Neural cell (in vitro differentiated cells): ENCODE data around the gene KLHDC1. TPM values are rescaled to one million over a fixed set of nuclear protein-coding genes. Genes with fewer than 3 reads are reported as not detected.
"Not testable (repeated sequence)": the region's sequence is repeated elsewhere in the genome, so short reads cannot be mapped to it uniquely, and the experiment has no call there.

Experiments used
- H2AFZ ChIP-seq: fragments of 200-600, 300-800 bp; sonication (generic), shearing (Covaris generic); 2 replicates; pipeline ENCODE4 v1.6.0; 2014; ENCODE audit warnings: low read depth, mild to moderate bottlenecking, antibody characterized with exemption, low read length, moderate library complexity
- H3F3A ChIP-seq: fragments of 200-600 bp; shearing (Covaris generic); 2 replicates; pipeline ENCODE4 v1.6.1; 2016; ENCODE audit warnings: mild to moderate bottlenecking, moderate library complexity, mixed read lengths, antibody characterized with exemption, low read length; ENCODE audit not compliant: insufficient read depth, poor library complexity, severe bottlenecking
- H3K27ac ChIP-seq: fragments of 200-600, 300-800 bp; sonication (generic), shearing (Covaris generic); 2 replicates; pipeline ENCODE4 v1.5.1; 2014; ENCODE audit warnings: mild to moderate bottlenecking, low read length, moderate library complexity
- H3K27me3 ChIP-seq: fragments of 300-800, 200-600 bp; sonication (generic), shearing (Covaris generic); 2 replicates; pipeline ENCODE4 v1.6.0; 2014; ENCODE audit warnings: mild to moderate bottlenecking, low read depth, low read length, moderate library complexity; ENCODE audit not compliant: insufficient read depth
- H3K36me3 ChIP-seq: fragments of 300-800, 200-600 bp; sonication (generic), shearing (Covaris generic); 2 replicates; pipeline ENCODE4 v1.5.1; 2014; ENCODE audit warnings: mild to moderate bottlenecking, antibody characterized with exemption, low read length, moderate library complexity; ENCODE audit not compliant: insufficient read depth
- H3K4me2 ChIP-seq: fragments of 300-800, 200-600 bp; sonication (generic), shearing (Covaris generic); 2 replicates; pipeline ENCODE4 v1.6.0; 2014; ENCODE audit warnings: mild to moderate bottlenecking, low read length
- H3K4me3 ChIP-seq: fragments of 300-800, 200-600 bp; sonication (generic), shearing (Covaris generic); 2 replicates; pipeline ENCODE4 v1.5.1; 2014; ENCODE audit warnings: mild to moderate bottlenecking, low read length, moderate library complexity
- H3K79me2 ChIP-seq: fragments of 200-600 bp; shearing (Covaris generic); replicated peaks from 2 replicates; pipeline ENCODE4 v1.6.0; 2014; ENCODE audit warnings: mild to moderate bottlenecking, low read length, moderate library complexity; ENCODE audit not compliant: insufficient read depth
- H3K9ac ChIP-seq: fragments of 300-800, 200-600 bp; sonication (generic), shearing (Covaris generic); 2 replicates; pipeline ENCODE4 v1.6.1; 2016; ENCODE audit warnings: mild to moderate bottlenecking, low read length, mixed read lengths
- H3K9me2 ChIP-seq: fragments of 200-600 bp; shearing (Covaris generic); 2 replicates; pipeline ENCODE4 v1.6.1; 2016; ENCODE audit warnings: mild to moderate bottlenecking, low read length, mixed read lengths; ENCODE audit not compliant: insufficient read depth
- H3K9me3 ChIP-seq: fragments of 200-600, 300-800 bp; sonication (generic), shearing (Covaris generic); 2 replicates; pipeline ENCODE4 v1.6.1; 2016; ENCODE audit warnings: mild to moderate bottlenecking, mixed run types, low read length, moderate library complexity, mixed read lengths
- H4K20me1 ChIP-seq: fragments of 200-600 bp; shearing (Covaris generic); 2 replicates; pipeline ENCODE4 v1.6.1; 2016; ENCODE audit warnings: mild to moderate bottlenecking, mixed run types; ENCODE audit not compliant: insufficient read depth
- CTCF ChIP-seq: fragments of 450-650 bp; IDR thresholded peaks from 2 replicates; pipeline ENCODE4 v1.5.1; 2014; ENCODE audit warnings: antibody characterized with exemption, mild to moderate bottlenecking, moderate library complexity; ENCODE audit not compliant: poor library complexity, severe bottlenecking
- EP300 ChIP-seq: fragments of 450-650 bp; conservative IDR thresholded peaks from 2 replicates; pipeline ENCODE4 v1.6.1; 2014; ENCODE audit warnings: antibody characterized with exemption, mild to moderate bottlenecking, moderate library complexity; ENCODE audit not compliant: poor library complexity, severe bottlenecking
- EZH2 ChIP-seq: fragments of 200-600, 300-800 bp; shearing (Covaris generic), sonication (generic); IDR thresholded peaks from 2 replicates; pipeline ENCODE4 v1.6.1; 2014; ENCODE audit warnings: antibody characterized with exemption, low read length, borderline replicate concordance, mild to moderate bottlenecking; ENCODE audit not compliant: insufficient read depth, poor library complexity, severe bottlenecking
- MXI1 ChIP-seq: fragments of 450-650 bp; conservative IDR thresholded peaks from 2 replicates; pipeline ENCODE4 v1.6.1; 2014; ENCODE audit warnings: antibody characterized with exemption, mild to moderate bottlenecking; ENCODE audit not compliant: poor library complexity, severe bottlenecking
- POLR2AphosphoS5 ChIP-seq: IDR thresholded peaks from 2 replicates; pipeline ENCODE4 v1.6.1; 2012
- RAD21 ChIP-seq: fragments of 450-650 bp; conservative IDR thresholded peaks from 2 replicates; pipeline ENCODE4 v1.6.1; 2014; ENCODE audit warnings: antibody characterized with exemption, mild to moderate bottlenecking, moderate library complexity
- REST ChIP-seq: IDR thresholded peaks from 2 replicates; pipeline ENCODE4 v1.6.1; 2012; ENCODE audit warnings: borderline replicate concordance
- SMC3 ChIP-seq: fragments of 450-650 bp; conservative IDR thresholded peaks from 2 replicates; pipeline ENCODE4 v1.6.1; 2014; ENCODE audit warnings: antibody characterized with exemption, mild to moderate bottlenecking, moderate library complexity; ENCODE audit not compliant: poor library complexity
- TAF1 ChIP-seq: IDR thresholded peaks from 2 replicates; pipeline ENCODE4 v1.6.1; 2012; ENCODE audit warnings: low read depth
- polyA plus RNA-seq: library from polyadenylated mRNA; depleted of rRNA; stranded (reverse); fragments of >200 nt; gene quantifications from 2 replicates; pipeline ENCODE4 v1.2.3, GENCODE V29; 2014

The KLHDC1 gene
- polyA plus RNA-seq, 1 donor from 2014 or later, result 6.5 TPM

GRCh38 chr14:49692193-49692757, 645 bp upstream of the KLHDC1 start:
- Histone ChIP-seq H3K4me3 (peak overlapping the region; percentile 76), H3K27me3 (no peaks in the 10 kb centered on the region), H3K27ac (no peak overlapping the region), H3F3A (peaks cover 4% of the 10 kb centered on the region), H3K9me2 (no peaks in the 10 kb centered on the region), H2AFZ (peak overlapping the region; percentile 71), H3K9me3 (no peaks in the 10 kb centered on the region), H3K9ac (peak overlapping the region; percentile 65), H3K36me3 (no peaks in the 10 kb centered on the region), H3K4me2 (no peak overlapping the region), H4K20me1 (no peaks in the 10 kb centered on the region), H3K79me2 (no peaks in the 10 kb centered on the region)
- no peak for TF ChIP-seq EP300
- TF ChIP-seq CTCF, result no peak
- TF ChIP-seq SMC3, result no peak
- TF ChIP-seq MXI1, result no peak
- TF ChIP-seq REST, result no peak
- no peak for TF ChIP-seq TAF1
- TF ChIP-seq RAD21, result no peak
- no peak for TF ChIP-seq EZH2
- no peak for TF ChIP-seq POLR2AphosphoS5

- not testable (repeated sequence) for H4K20me1 ChIP-seq, H3K9me3 ChIP-seq, H2AFZ ChIP-seq, H3K9me2 ChIP-seq, H3K27me3 ChIP-seq, H3K36me3 ChIP-seq, H3F3A ChIP-seq, H3K79me2 ChIP-seq, H3K4me2 ChIP-seq
- Histone ChIP-seq H3K9ac (peak overlapping the region; percentile 65), H3K27ac (peak overlapping the region; percentile 57), H3K4me3 (peak overlapping the region; percentile 76)
Measured at GRCh38 chr14:49693735-49694124, 810 bp downstream of the KLHDC1 start.

GRCh38 chr14:49702725-49703124, 9.8 kb downstream of the KLHDC1 start:
- no peak overlapping the region for H3K4me2 ChIP-seq
- H3K9ac ChIP-seq, result no peak overlapping the region
- no peaks in the 10 kb centered on the region for H3K9me3 ChIP-seq
- TF ChIP-seq REST (no peak), TAF1 (no peak), SMC3 (no peak), MXI1 (no peak), EP300 (no peak), CTCF (no peak), EZH2 (no peak), POLR2AphosphoS5 (no peak), RAD21 (no peak)
- H2AFZ ChIP-seq, result no peak overlapping the region
- H3K9me2 ChIP-seq, result no peaks in the 10 kb centered on the region
- H3K27me3 ChIP-seq, result no peaks in the 10 kb centered on the region
- H3K4me3 ChIP-seq, result no peak overlapping the region
- no peaks in the 10 kb centered on the region for H3K36me3 ChIP-seq
- H4K20me1 ChIP-seq, result no peaks in the 10 kb centered on the region
- no peaks in the 10 kb centered on the region for H3K79me2 ChIP-seq
- H3K27ac ChIP-seq, result no peak overlapping the region
- no peaks in the 10 kb centered on the region for H3F3A ChIP-seq
